K562 (cell line): ENCODE data around the gene OR8B4. TPM values are rescaled to one million over a fixed set of nuclear protein-coding genes. Genes with fewer than 3 reads are reported as not detected.

Experiments
- ATAC-seq: fragments of 200-7000 bp; cut with Tn5 transposase; 3 replicates; pipeline ENCODE4 v1.9.1; 2020; ENCODE audit warnings: moderate library complexity
- BruUV-seq: library from RNA; stranded (reverse); fragments of 400-500 nt; replicated peaks from 2 replicates; lab custom pipeline; 2021; lab: Mats Ljungman, UMichigan
- CTCF ChIA-PET: fragments of 300-600 bp; formaldehyde crosslinking; extraction: SDS; loops from one replicate; lab custom pipeline; 2021; ENCODE audit warnings: low intra/inter-chr PET ratio; lab: Yijun Ruan, JAX
- POLR2A ChIA-PET: fragments of 300-600, 350-650 bp; sonication (Branson Sonifier 250); formaldehyde crosslinking; extraction: SDS; loops from one replicate; lab custom pipeline; 2021; ENCODE audit warnings: antibody characterized with exemption, inconsistent platforms; lab: Yijun Ruan, JAX
- DNase-seq, 4 experiments: peaks; one replicate each; pipeline versions ENCODE4 v3.0.0 to v3.0.0-alpha.2; 2011 to 2018; ENCODE audit warnings: low spot score in 3 of 4, mixed read lengths in 3 of 4; ENCODE audit errors: extremely low read depth in 1 of 4
- FAIRE-seq: peaks from 2 replicates; lab custom pipeline; 2011; peaks lifted over from hg19 to GRCh38; lab: Jason Lieb, UNC
- H2AFZ ChIP-seq: 2 replicates; pipeline ENCODE4 v1.6.0; 2011; ENCODE audit warnings: low read depth, low read length, control low read depth, inconsistent platforms
- H3K27ac ChIP-seq: fragments of 200-600 bp; 3 replicates; pipeline ENCODE4 v1.8.0; 2011; ENCODE audit warnings: low read depth, mild to moderate bottlenecking, control low read depth, inconsistent platforms, low read length, moderate library complexity, mixed read lengths; ENCODE audit errors: extremely low read depth
- H3K27me3 ChIP-seq, 2 experiments: fragments of 300-600 bp in 1 of 2; 2 replicates in 1 of 2; 3 replicates in 1 of 2; pipeline versions ENCODE4 v1.6.0 to v1.8.0; 2011; ENCODE audit warnings: inconsistent platforms in 2 of 2, low read length in 2 of 2, mild to moderate bottlenecking in 1 of 2, mixed read lengths in 1 of 2, moderate library complexity in 1 of 2; ENCODE audit not compliant: control insufficient read depth in 2 of 2, insufficient read depth in 2 of 2
- H3K36me3 ChIP-seq: fragments of 300-600 bp; 3 replicates; pipeline ENCODE4 v1.8.0; 2011; ENCODE audit warnings: mild to moderate bottlenecking, low read length, inconsistent platforms; ENCODE audit not compliant: control insufficient read depth, insufficient read depth
- H3K4me1 ChIP-seq, 2 experiments: fragments of 200-600 bp in 1 of 2; replicated peaks in 1 of 2; 2 replicates in 1 of 2; 3 replicates in 1 of 2; pipeline versions ENCODE4 v1.5.1 to v1.8.0; 2011; ENCODE audit warnings: inconsistent platforms in 2 of 2, low read length in 2 of 2, mild to moderate bottlenecking in 1 of 2, mixed read lengths in 1 of 2, moderate library complexity in 1 of 2; ENCODE audit not compliant: control insufficient read depth in 2 of 2, insufficient read depth in 2 of 2
- H3K4me2 ChIP-seq: 2 replicates; pipeline ENCODE4 v1.6.1; 2011; ENCODE audit warnings: low read length, control low read depth, inconsistent platforms, mixed read lengths; ENCODE audit not compliant: insufficient read depth
- H3K4me3 ChIP-seq: fragments of 200-600 bp; sonication (generic), shearing (Covaris generic); 2 replicates; pipeline ENCODE4 v1.5.1; 2016; ENCODE audit warnings: control low read depth, inconsistent platforms
- H3K79me2 ChIP-seq: fragments of 200-600 bp; 3 replicates; pipeline ENCODE4 v1.8.0; 2011; ENCODE audit warnings: low read length, inconsistent platforms; ENCODE audit not compliant: control insufficient read depth, insufficient read depth
- H3K9ac ChIP-seq, 2 experiments: 2 replicates each; pipeline versions ENCODE4 v1.6.0 to v1.6.1; 2011; ENCODE audit warnings: low read depth in 2 of 2, low read length in 2 of 2, control low read depth in 1 of 2, inconsistent platforms in 1 of 2, mild to moderate bottlenecking in 1 of 2, mixed read lengths in 1 of 2; ENCODE audit not compliant: insufficient read depth in 1 of 2
- H3K9me1 ChIP-seq: one replicate; pipeline ENCODE4 v1.6.0; 2011; ENCODE audit warnings: inconsistent platforms, mild to moderate bottlenecking, low read length, moderate library complexity; ENCODE audit not compliant: control insufficient read depth, insufficient read depth
- H3K9me3 ChIP-seq: replicated peaks from 2 replicates; pipeline ENCODE4 v1.5.1; 2011; ENCODE audit warnings: low read depth, low read length, inconsistent platforms; ENCODE audit not compliant: control insufficient read depth, insufficient read depth
- H4K20me1 ChIP-seq: replicated peaks from 2 replicates; pipeline ENCODE4 v1.6.1; 2011; ENCODE audit warnings: low read length, inconsistent platforms, mixed read lengths; ENCODE audit not compliant: control insufficient read depth, insufficient read depth
- ADNP ChIP-seq: fragments of 200-800 bp; sonication (Bioruptor generic); IDR thresholded peaks from 2 replicates; pipeline ENCODE4 v1.6.1; 2016; ENCODE audit warnings: missing genetic modification characterization, missing compliant biosample characterization
- ETS2 ChIP-seq: IDR thresholded peaks from 2 replicates; pipeline ENCODE4 v1.6.1; 2016; ENCODE audit warnings: borderline replicate concordance, missing genetic modification characterization, mild to moderate bottlenecking, moderate library complexity, missing compliant biosample characterization; ENCODE audit not compliant: poor library complexity, severe bottlenecking
- HNRNPL ChIP-seq: fragments of 200-400 bp; formaldehyde crosslinking; IDR thresholded peaks from 2 replicates; pipeline ENCODE4 v1.6.1; 2017; ENCODE audit warnings: low read depth, mild to moderate bottlenecking, low read length
- MCM7 ChIP-seq, 2 experiments: fragments of 450-650 bp; IDR thresholded peaks; 2 replicates each; pipeline ENCODE4 v1.6.1; 2016 to 2018
- NCOA2 ChIP-seq, 2 experiments: fragments of 450-650 bp; IDR thresholded peaks; 2 replicates each; pipeline ENCODE4 v1.6.1; 2018; ENCODE audit warnings: mild to moderate bottlenecking in 2 of 2, moderate library complexity in 1 of 2; ENCODE audit not compliant: partially characterized antibody in 2 of 2
- RCOR1 ChIP-seq, 2 experiments: IDR thresholded peaks; 2 replicates each; pipeline ENCODE4 v1.6.1; 2012; ENCODE audit warnings: low read depth in 2 of 2, low read length in 2 of 2, borderline replicate concordance in 1 of 2, improper control_type of control experiment in 1 of 2
- SPI1 ChIP-seq: IDR thresholded peaks from 2 replicates; pipeline ENCODE4 v1.6.1; 2011; ENCODE audit warnings: low read depth, low read length, control low read depth, borderline replicate concordance
- TARDBP ChIP-seq: fragments of 450-650 bp; IDR thresholded peaks from 2 replicates; pipeline ENCODE4 v1.6.1; 2016
- ZFPM2 ChIP-seq: fragments of 250-450 bp; sonication (Bioruptor Pico); IDR thresholded peaks from 2 replicates; pipeline ENCODE4 v1.5.1; 2022; ENCODE audit warnings: mild to moderate bottlenecking
- ZNF444 ChIP-seq: fragments of 250-450 bp; sonication (Bioruptor Pico); IDR thresholded peaks from 2 replicates; pipeline ENCODE4 v1.4.0; 2020; ENCODE audit warnings: mild to moderate bottlenecking, moderate library complexity
- WGBS: fragments of 100-300 bp; shearing (Covaris generic); methylation state at CpG from one replicate; pipeline ENCODE4 v1.1.6; 2016; ENCODE audit warnings: low coverage, mixed read lengths; ENCODE audit not compliant: insufficient coverage; ENCODE audit errors: missing lambda C conversion rate; 5-methylcytosine and 5-hydroxymethylcytosine counted together
- in situ Hi-C: fragments of 300-500 bp; cut with MboI; formaldehyde crosslinking; loops from 4 replicates; pipeline ENCODE4 v1.15.0; 2018; ENCODE audit warnings: inconsistent platforms, mixed read lengths
- intact Hi-C: fragments of 100-400 bp; cut with micrococcal nuclease; formaldehyde crosslinking; loops from 2 replicates; pipeline ENCODE4 v1.14.2; 2022
- polyA plus RNA-seq, 8 experiments: library from polyadenylated mRNA; depleted of rRNA in 4 of 8; stranded (reverse) in 5 of 8; unstranded in 3 of 8; fragments of >200 nt; fragmentation: Nextera tagmentation in 2 of 8; fragmentation: Illumina TruSeq in 1 of 8; extraction: Ambion mirVana in 2 of 8; extraction: Trizol in 1 of 8; gene quantifications; 2 replicates each; pipeline versions ENCODE4 v1.2.1 to v1.2.3, GENCODE V29; 2011 to 2014; ENCODE audit warnings: inconsistent platforms in 1 of 8, missing spikeins in 1 of 8
- total RNA-seq, 7 experiments: library from RNA; depleted of rRNA in 6 of 7; stranded (reverse); fragments of >200 nt in 6 of 7; fragmentation: Illumina TruSeq in 2 of 7; extraction: Trizol in 2 of 7; gene quantifications; 2 replicates each; pipeline versions ENCODE4 v1.2.1 to v1.2.3, GENCODE V29; 2011 to 2021; ENCODE audit warnings: low replicate concordance in 1 of 7
- TF ChIP-seq, protein P1 (sequence below): fragments of 250-450 bp; sonication (Bioruptor Pico); IDR thresholded peaks from 2 replicates; pipeline ENCODE4 v1.5.0; 2020; ENCODE audit warnings: mild to moderate bottlenecking
- TF ChIP-seq, protein P2 (sequence below): fragments of 250-450 bp; sonication (Bioruptor Pico); IDR thresholded peaks from 2 replicates; pipeline ENCODE4 v1.4.0; 2020; ENCODE audit warnings: borderline replicate concordance
- TF ChIP-seq, protein P3 (sequence below): sonication (generic); formaldehyde crosslinking; IDR thresholded peaks from 2 replicates; pipeline ENCODE4 v1.8.0; 2022; ENCODE audit warnings: mild to moderate bottlenecking, missing genetic modification reagents

Gene OR8B4
- total and polyA plus RNA-seq, 9 of the 15 experiments (the other 6 are each of a cell fraction or from before 2014, with no cell fraction given): not detected

DNA sequence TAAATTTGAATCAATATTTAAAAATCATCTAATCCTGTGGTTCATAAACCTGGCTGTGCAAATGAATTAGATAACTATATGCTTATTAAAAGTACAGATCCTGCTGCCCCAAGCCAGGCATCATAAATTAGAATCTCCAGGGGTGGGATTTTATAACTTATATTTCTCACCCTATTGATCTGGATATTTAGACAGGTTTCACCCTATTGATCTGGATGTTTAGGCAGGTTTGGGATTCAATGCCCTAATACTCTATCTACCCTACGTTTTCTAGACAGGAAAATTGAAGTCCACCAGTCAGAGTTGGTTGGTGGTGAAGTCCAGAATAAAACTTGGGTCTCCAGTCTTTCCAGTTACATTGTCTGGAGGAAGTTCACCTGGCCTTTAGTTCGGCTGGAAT, 18.2 kb upstream of the OR8B4 start:
- H3K9me3 ChIP-seq: no peaks in the 10 kb centered on the region
- no peaks in the 10 kb centered on the region for H4K20me1 ChIP-seq
- no peak for FAIRE-seq
- no peaks in the 10 kb centered on the region for H3K36me3 ChIP-seq
- H3K4me3 ChIP-seq: no peak overlapping the region
- CTCF ChIA-PET: no interaction called here
- WGBS: 4% methylated on average over 2 of the region's 2 CpGs
- no peaks in the 10 kb centered on the region for H3K27me3 ChIP-seq
- intact Hi-C loops: no loop called here
- no peak overlapping the region for H3K9ac ChIP-seq
- in situ Hi-C loops: no loop called here
- H3K4me2 ChIP-seq: no peak overlapping the region
- POLR2A ChIA-PET: interaction anchor here (0.6 to 2.3 kb wide), 2 partner anchors 27 to 68 kb away, joined by 3 to 7 read pairs; no protein-coding TSS in a partner anchor
- H3K9me1 ChIP-seq: no peaks in the 10 kb centered on the region
- no TSS peak for BruUV-seq
- DNase-seq: no peak
- H2AFZ ChIP-seq: no peak overlapping the region
- H3K27ac ChIP-seq: no peak overlapping the region
- ATAC-seq: no peak
- H3K79me2 ChIP-seq: no peaks in the 10 kb centered on the region
- H3K4me1 ChIP-seq: peaks cover 0 to 17% of the 10 kb centered on the region in 2 experiments; a peak in 2 of 5 replicates
- no peak for TF ChIP-seq ZFPM2
- TF ChIP-seq, protein P1, sequence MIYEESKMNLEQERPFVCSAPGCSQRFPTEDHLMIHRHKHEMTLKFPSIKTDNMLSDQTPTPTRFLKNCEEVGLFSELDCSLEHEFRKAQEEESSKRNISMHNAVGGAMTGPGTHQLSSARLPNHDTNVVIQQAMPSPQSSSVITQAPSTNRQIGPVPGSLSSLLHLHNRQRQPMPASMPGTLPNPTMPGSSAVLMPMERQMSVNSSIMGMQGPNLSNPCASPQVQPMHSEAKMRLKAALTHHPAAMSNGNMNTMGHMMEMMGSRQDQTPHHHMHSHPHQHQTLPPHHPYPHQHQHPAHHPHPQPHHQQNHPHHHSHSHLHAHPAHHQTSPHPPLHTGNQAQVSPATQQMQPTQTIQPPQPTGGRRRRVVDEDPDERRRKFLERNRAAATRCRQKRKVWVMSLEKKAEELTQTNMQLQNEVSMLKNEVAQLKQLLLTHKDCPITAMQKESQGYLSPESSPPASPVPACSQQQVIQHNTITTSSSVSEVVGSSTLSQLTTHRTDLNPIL: no peak
- no peak for TF ChIP-seq HNRNPL
- no peak for TF ChIP-seq MCM7 (IDR thresholded peaks at IDR 0.05)
- TF ChIP-seq ADNP: no peak
- no peak for TF ChIP-seq RCOR1 (IDR thresholded peaks at IDR 0.05; ENCODE audit: borderline replicate concordance in 1 of 2, low read depth in 2 of 2, low read length in 2 of 2)
- TF ChIP-seq ZNF444 (CRISPR knock-in tag): no peak
- no peak for TF ChIP-seq NCOA2 (IDR thresholded peaks at IDR 0.05; ENCODE audit: partially characterized antibody in 2 of 2)
- TF ChIP-seq SPI1: no peak
- TF ChIP-seq, protein P2, sequence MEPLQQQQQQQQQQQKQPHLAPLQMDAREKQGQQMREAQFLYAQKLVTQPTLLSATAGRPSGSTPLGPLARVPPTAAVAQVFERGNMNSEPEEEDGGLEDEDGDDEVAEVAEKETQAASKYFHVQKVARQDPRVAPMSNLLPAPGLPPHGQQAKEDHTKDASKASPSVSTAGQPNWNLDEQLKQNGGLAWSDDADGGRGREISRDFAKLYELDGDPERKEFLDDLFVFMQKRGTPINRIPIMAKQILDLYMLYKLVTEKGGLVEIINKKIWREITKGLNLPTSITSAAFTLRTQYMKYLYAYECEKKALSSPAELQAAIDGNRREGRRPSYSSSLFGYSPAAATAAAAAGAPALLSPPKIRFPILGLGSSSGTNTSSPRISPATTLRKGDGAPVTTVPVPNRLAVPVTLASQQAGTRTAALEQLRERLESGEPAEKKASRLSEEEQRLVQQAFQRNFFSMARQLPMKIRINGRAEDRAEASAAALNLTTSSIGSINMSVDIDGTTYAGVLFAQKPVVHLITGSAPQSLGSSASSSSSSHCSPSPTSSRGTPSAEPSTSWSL (CRISPR knock-in tag): no peak
- TF ChIP-seq, protein P3, sequence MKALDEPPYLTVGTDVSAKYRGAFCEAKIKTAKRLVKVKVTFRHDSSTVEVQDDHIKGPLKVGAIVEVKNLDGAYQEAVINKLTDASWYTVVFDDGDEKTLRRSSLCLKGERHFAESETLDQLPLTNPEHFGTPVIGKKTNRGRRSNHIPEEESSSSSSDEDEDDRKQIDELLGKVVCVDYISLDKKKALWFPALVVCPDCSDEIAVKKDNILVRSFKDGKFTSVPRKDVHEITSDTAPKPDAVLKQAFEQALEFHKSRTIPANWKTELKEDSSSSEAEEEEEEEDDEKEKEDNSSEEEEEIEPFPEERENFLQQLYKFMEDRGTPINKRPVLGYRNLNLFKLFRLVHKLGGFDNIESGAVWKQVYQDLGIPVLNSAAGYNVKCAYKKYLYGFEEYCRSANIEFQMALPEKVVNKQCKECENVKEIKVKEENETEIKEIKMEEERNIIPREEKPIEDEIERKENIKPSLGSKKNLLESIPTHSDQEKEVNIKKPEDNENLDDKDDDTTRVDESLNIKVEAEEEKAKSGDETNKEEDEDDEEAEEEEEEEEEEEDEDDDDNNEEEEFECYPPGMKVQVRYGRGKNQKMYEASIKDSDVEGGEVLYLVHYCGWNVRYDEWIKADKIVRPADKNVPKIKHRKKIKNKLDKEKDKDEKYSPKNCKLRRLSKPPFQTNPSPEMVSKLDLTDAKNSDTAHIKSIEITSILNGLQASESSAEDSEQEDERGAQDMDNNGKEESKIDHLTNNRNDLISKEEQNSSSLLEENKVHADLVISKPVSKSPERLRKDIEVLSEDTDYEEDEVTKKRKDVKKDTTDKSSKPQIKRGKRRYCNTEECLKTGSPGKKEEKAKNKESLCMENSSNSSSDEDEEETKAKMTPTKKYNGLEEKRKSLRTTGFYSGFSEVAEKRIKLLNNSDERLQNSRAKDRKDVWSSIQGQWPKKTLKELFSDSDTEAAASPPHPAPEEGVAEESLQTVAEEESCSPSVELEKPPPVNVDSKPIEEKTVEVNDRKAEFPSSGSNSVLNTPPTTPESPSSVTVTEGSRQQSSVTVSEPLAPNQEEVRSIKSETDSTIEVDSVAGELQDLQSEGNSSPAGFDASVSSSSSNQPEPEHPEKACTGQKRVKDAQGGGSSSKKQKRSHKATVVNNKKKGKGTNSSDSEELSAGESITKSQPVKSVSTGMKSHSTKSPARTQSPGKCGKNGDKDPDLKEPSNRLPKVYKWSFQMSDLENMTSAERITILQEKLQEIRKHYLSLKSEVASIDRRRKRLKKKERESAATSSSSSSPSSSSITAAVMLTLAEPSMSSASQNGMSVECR: no peak
- no peak for TF ChIP-seq TARDBP
- no peak for TF ChIP-seq ETS2 (tag)
